ENCODE results near the gene ZBTB22.

Gene ZBTB22

DNA sequence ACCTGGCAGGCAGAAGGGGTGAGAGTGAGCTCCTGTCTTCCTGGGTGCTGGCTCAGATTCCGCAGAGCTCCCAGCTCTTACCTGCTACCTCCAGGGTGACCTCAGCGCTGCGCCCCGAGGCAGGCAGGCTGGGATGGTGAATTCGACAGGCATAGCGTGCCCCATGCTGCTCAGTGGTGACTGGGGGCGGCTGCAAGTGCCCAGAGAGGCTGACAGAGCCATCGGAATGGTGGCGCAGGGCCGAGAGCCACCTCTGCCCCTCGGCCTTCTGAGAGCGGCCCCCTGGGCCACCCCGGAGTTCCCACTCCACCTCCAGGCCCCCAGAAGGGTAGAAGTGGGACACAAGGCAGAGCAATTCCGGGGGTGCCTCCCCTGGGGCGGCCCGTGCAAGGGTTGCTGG, 13.3 kb downstream of the ZBTB22 start:
- no peak for DNase-seq
- H3K9me3 ChIP-seq, result no peaks in the 10 kb centered on the region
- TF ChIP-seq CTCF (IDR thresholded peaks at IDR 0.05; ENCODE audit: low read depth, low read length), result no peak
- no peak overlapping the region for H3K4me3 ChIP-seq (ENCODE audit: low read depth, low read length)
- H3K4me1 ChIP-seq, result no peaks in the 10 kb centered on the region
- no peaks in the 10 kb centered on the region for H3K36me3 ChIP-seq
- H3K27me3 ChIP-seq, result no peaks in the 10 kb centered on the region

- Histone ChIP-seq H3K4me1 (no peaks in the 10 kb centered on the region; the same call in 1 of the 2 replicates), H3K36me3 (no peaks in the 10 kb centered on the region), H3K4me3 (ENCODE audit: low read depth, low read length) (no peak overlapping the region), H3K9me3 (no peaks in the 10 kb centered on the region), H3K27me3 (no peaks in the 10 kb centered on the region)
- TF ChIP-seq CTCF (IDR thresholded peaks at IDR 0.05; ENCODE audit: low read depth, low read length), result no peak
- no peak for DNase-seq
These were observed 15.7 kb downstream of the ZBTB22 start for GRCh38 chr6:33301877-33302276.

DNA sequence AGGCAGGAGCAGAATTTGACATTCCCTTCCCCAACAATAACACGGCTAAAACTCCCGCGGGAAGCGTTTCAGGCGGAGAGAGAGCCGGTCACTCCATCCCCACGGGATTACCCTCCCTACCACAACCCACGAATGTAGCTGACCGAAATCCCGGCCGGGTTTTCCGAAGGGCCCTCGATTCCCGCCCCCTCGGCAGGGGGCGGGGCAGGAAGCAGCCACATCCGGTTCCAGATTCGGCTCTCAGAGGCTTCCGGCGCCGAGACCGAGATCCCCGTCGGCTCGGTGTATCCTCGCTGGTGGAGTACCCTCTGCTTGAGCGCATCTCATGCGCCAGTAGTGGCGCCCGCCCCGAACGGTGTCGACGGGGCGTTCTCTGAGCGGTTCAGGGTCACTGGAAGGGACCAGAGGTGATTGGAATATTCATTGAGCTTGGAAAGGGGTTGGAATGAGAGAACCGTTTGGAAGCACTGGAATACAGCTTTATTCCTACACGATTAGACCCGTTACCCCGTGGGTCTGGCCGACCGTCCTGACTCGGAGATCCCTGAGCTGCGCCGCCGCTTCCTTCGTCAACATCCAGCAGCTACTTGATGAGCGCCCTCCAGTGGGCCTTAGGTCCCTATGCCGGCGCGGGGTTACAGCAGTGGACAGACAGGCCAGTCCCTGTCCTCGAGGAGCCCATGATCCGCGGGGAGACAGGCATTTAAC, 18.2 kb downstream of the ZBTB22 start:
- Histone ChIP-seq H3K4me3 (ENCODE audit: low read depth, low read length) (peak overlapping the region; percentile 92), H3K9me3 (no peaks in the 10 kb centered on the region), H3K27me3 (no peaks in the 10 kb centered on the region), H3K4me1 (no peaks in the 10 kb centered on the region; the same call in 1 of the 2 replicates), H3K36me3 (no peaks in the 10 kb centered on the region)
- peak; percentile 79 for TF ChIP-seq CTCF (IDR thresholded peaks at IDR 0.05; ENCODE audit: low read depth, low read length)
- DNase-seq, result peak; percentile 95

DNA sequence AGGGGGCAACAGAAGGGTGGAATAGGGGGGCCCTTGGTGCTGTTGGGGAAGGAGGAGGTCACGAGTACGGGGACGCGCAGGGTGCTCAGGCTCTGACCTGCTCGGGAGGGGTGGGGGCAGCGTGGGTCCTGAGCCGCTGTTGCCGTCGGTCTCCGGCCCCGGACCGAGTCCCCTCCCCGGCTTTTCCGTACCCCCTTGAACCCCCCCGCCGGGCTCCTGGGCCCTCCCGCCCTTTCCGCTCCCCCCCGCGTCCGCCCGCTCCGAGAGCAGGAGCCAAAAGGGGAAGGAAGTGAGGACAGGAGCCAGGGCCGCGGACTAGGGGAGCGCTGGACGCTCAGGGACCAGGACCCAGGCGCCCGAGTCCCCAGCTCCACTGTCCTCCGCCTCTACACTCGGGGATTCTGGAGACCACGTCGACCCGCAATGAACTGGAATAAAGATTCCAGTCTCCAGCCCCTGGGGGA, 18.7 kb downstream of the ZBTB22 start, which contains the start of gene RGL2:
TSS of gene RGL2 (minus strand) at position 170 of the 464 bp plus-strand sequence. CDS start 332 bp downstream, outside the sequence.
- Histone ChIP-seq H3K9me3 (no peaks in the 10 kb centered on the region), H3K4me3 (ENCODE audit: low read depth, low read length) (peak within 1 kb of the TSS; percentile 92), H3K36me3 (no peaks in the 10 kb centered on the region), H3K4me1 (no peaks in the 10 kb centered on the region; the same call in 1 of the 2 replicates), H3K27me3 (no peaks in the 10 kb centered on the region)
- TF ChIP-seq CTCF (IDR thresholded peaks at IDR 0.05; ENCODE audit: low read depth, low read length), result no peak
- DNase-seq, result peak; percentile 38

DNA sequence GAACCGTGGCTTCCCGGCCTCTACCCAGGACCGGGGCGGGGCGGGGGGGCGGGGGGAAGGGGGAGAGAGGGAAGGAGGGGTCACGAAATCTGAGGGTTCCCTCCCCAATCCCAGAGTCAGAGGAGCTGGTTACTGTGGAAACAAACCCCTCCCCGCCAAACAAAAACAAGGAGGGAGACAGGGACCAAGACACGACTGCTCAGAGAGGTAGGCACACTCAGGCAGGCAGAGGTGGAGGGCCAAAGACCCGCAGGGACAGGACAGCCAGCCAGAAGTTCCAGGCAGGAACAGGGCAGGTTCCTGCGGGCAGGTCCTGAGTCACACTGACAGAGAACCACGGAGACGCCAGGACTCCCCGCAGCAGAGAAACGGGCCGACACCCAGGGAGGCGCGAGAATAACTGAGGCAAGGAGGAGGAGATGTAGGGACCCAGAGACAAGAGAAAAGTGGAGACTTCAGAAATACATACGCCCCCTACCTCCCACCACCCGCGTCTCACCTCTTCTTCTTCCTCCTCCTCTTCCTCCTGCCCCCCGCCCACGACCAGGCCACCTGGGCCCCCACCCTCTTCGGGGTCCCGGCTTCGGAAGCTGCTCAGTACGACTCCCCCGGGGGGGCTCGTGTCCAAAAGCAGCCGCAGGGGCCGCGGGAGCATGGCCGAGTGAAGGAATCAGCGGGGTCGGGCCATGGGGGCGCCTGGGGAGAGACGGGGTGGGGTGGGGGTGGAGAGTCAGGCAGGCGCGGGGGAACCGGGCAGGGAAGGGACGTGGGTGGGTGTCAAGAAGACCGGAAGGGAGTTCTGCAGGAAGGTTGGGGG, 19.4 kb downstream of the ZBTB22 start:
- no peaks in the 10 kb centered on the region; the same call in 1 of the 2 replicates for H3K4me1 ChIP-seq
- peak overlapping the region; percentile 92 for H3K4me3 ChIP-seq (ENCODE audit: low read depth, low read length)
- TF ChIP-seq CTCF (IDR thresholded peaks at IDR 0.05; ENCODE audit: low read depth, low read length), result peak; percentile 11; the same call in 1 of the 2 replicates
- H3K36me3 ChIP-seq, result no peaks in the 10 kb centered on the region; the same call in 1 of the 2 replicates
- H3K27me3 ChIP-seq, result no peaks in the 10 kb centered on the region
- H3K9me3 ChIP-seq, result no peaks in the 10 kb centered on the region
- DNase-seq, result peak; percentile 44
